Thoracic aorta (tissue), 2 donors: ENCODE results near the gene TUBB3. TPM values are rescaled to one million over a fixed set of nuclear protein-coding genes. Genes with fewer than 3 reads are reported as not detected.

Experiments
- ATAC-seq: fragments of 150-250 bp; one replicate; pipeline ENCODE4 v1.8.0; 2017; ENCODE audit warnings: low read depth; ENCODE audit not compliant: insufficient number of reproducible peaks, low FRiP score
- DNase-seq: peaks from one replicate; pipeline ENCODE4 v3.0.0-alpha.2; 2020; ENCODE audit warnings: low spot score
- H3K27ac ChIP-seq, 2 donors: fragments of 200-600 bp; sonication (generic); 1 replicate in 1 of 2; 2 replicates in 1 of 2; pipeline ENCODE4 v1.5.1; 2016; ENCODE audit warnings: mild to moderate bottlenecking in 2 of 2, moderate library complexity in 2 of 2
- H3K27me3 ChIP-seq: fragments of 200-600 bp; sonication (generic); replicated peaks from 2 replicates; pipeline ENCODE4 v1.6.0; 2016; ENCODE audit warnings: mild to moderate bottlenecking; ENCODE audit not compliant: insufficient read depth
- H3K36me3 ChIP-seq: fragments of 200-600 bp; sonication (generic); one replicate; pipeline ENCODE4 v1.5.1; 2016
- H3K4me1 ChIP-seq, 2 donors: fragments of 200-600 bp; sonication (generic); 1 replicate in 1 of 2; 2 replicates in 1 of 2; pipeline versions ENCODE4 v1.5.1 to v1.6.0; 2016; ENCODE audit warnings: low read depth in 2 of 2, mild to moderate bottlenecking in 1 of 2; ENCODE audit not compliant: control insufficient read depth in 1 of 2
- H3K4me3 ChIP-seq: fragments of 200-600 bp; sonication (generic); 2 replicates; pipeline ENCODE4 v1.5.1; 2016; ENCODE audit warnings: mild to moderate bottlenecking
- H3K9me3 ChIP-seq: fragments of 200-600 bp; sonication (generic); 2 replicates; pipeline ENCODE4 v1.5.1; 2016
- CTCF ChIP-seq: fragments of 200-600 bp; sonication (generic); IDR thresholded peaks from one replicate; pipeline ENCODE4 v1.5.1; 2019; ENCODE audit warnings: antibody characterized with exemption
- total RNA-seq, 2 donors: library from RNA; depleted of rRNA; stranded (reverse); fragments of >200 nt; gene quantifications; one replicate each; pipeline versions ENCODE4 v1.1.0 to v1.2.3, GENCODE V29; 2016

TUBB3 gene
- total RNA-seq, 2 donors from 2014 or later = 4.2 to 18.0 TPM

- H3K4me1 ChIP-seq = no peaks in the 10 kb centered on the region
- no peaks in the 10 kb centered on the region for H3K9me3 ChIP-seq
- H3K36me3 ChIP-seq = no peaks in the 10 kb centered on the region
- DNase-seq (no peak), ATAC-seq (no peak)
- no peaks in the 10 kb centered on the region for H3K27me3 ChIP-seq
- no peak overlapping the region for H3K27ac ChIP-seq
- no peak overlapping the region for H3K4me3 ChIP-seq
- no peak for TF ChIP-seq CTCF
These were observed 12.9 kb downstream of the TUBB3 start for GRCh38 chr16:89936034-89936433.

GRCh38 chr16:89936508-89936907 is 13.4 kb downstream of the TUBB3 start:
- Histone ChIP-seq H3K27ac (no peak overlapping the region), H3K4me3 (no peak overlapping the region), H3K27me3 (no peaks in the 10 kb centered on the region), H3K9me3 (no peaks in the 10 kb centered on the region), H3K36me3 (no peaks in the 10 kb centered on the region), H3K4me1 (no peaks in the 10 kb centered on the region)
- ATAC-seq (no peak), DNase-seq (no peak)
- no peak for TF ChIP-seq CTCF

- no peaks in the 10 kb centered on the region for H3K27me3 ChIP-seq
- no peaks in the 10 kb centered on the region for H3K9me3 ChIP-seq
- no peak overlapping the region for H3K27ac ChIP-seq
- H3K4me3 ChIP-seq = no peak overlapping the region
- no peak for TF ChIP-seq CTCF
- H3K4me1 ChIP-seq = no peaks in the 10 kb centered on the region
- DNase-seq (no peak), ATAC-seq (no peak)
- H3K36me3 ChIP-seq = no peaks in the 10 kb centered on the region
These were observed 13.8 kb downstream of the TUBB3 start for GRCh38 chr16:89936981-89937380.

GRCh38 chr16:89938175-89938885 is 15.2 kb downstream of the TUBB3 start:
- H3K4me1 ChIP-seq = no peaks in the 10 kb centered on the region
- no peaks in the 10 kb centered on the region for H3K27me3 ChIP-seq
- H3K36me3 ChIP-seq = no peaks in the 10 kb centered on the region
- no peak for DNase-seq
- no peak overlapping the region for H3K27ac ChIP-seq
- no peak for TF ChIP-seq CTCF
- no peaks in the 10 kb centered on the region for H3K9me3 ChIP-seq
- ATAC-seq = no peak
- no peak overlapping the region for H3K4me3 ChIP-seq

GRCh38 chr16:89944773-89945172 is 21.6 kb downstream of the TUBB3 start:
- no peak for TF ChIP-seq CTCF
- Histone ChIP-seq H3K36me3 (no peaks in the 10 kb centered on the region), H3K27me3 (no peaks in the 10 kb centered on the region), H3K9me3 (no peaks in the 10 kb centered on the region), H3K4me3 (no peak overlapping the region), H3K4me1 (peaks cover 6 to 16% of the 10 kb centered on the region in 2 donors), H3K27ac (no peak overlapping the region)
- ATAC-seq (no peak), DNase-seq (no peak)
